GM19452 (cell line): ENCODE data around the gene UBE2A.

ENCODE experiments used
- ATAC-seq: cut with Tn5 transposase; IDR thresholded peaks from one replicate; pipeline ENCODE4 v1.9.1; 2021; ENCODE audit not compliant: unreplicated experiment

Gene UBE2A

GRCh38 chrX:119574394-119575266, at the start of gene UBE2A:
Gene UBE2A (plus strand): TSS chrX:119574563. CDS start chrX:119574712, 149 bp downstream.
- ATAC-seq, result peak; percentile 82

DNA sequence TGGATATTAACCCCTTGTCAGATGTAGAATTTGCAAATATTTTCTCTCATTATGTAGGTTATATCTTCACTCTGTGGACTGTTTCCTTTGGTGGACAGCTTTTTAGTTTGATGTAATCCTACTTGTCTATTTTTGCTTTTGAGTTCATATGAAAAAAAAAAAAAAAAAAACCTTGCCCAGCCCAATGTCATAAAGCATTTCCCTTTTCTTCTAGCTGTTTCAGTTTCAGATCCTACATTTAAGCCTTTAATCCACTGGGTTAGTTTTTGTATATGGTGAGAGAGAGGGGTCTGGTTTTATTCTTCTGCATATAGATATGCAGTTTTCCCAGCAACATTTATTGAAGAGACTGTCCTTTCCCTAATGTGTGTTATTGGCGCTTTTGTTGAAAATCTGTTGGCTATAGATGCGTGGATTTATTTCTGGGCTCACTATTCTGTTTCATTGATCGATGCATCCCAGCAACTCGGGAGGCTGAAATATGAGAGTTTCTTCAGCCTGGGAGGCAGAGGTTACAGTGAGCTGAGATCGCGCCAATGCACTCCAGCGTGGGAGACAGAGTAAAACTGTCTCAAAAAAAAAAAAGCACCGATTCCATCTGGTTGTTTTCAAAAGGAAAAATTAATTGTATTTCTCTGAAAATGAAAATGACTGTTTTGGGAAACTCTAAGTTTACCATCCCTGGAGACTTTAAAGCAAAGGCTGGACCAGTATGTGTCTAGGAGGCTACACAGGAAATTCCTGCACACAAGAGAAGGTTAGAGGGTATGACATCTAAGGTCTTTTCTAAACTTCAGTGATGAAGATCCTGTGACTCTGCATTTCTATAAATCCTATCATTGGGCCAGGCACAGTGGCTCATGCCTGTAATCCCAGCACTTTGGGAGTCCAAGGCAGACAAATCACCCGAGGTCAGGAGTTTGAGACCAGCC, 44.8 kb upstream of the UBE2A start:
- ATAC-seq, result no peak

DNA sequence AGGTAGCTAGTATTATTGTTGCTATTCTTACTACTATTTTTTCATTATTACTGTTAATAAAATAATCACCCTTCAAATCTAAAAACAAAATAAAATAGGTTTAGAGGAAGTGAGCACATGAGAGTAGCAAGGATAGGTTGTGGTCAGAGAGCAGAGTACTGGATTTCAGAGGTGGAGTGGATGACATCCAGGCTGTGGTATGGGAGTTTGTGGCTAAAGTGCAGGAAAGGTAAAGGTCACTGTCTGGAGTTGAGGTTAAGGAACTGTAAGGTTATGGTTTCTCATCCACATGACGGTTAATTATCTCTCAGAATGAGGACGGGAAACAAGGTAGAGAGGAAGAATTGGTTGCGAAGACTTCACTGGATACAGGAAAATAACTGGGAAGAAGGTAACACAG, 36.9 kb upstream of the UBE2A start:
- ATAC-seq, result no peak

GRCh38 chrX:119539872-119540271, 34.5 kb upstream of the UBE2A start:
- ATAC-seq, result no peak

GRCh38 chrX:119541188-119541587, 33.2 kb upstream of the UBE2A start:
- ATAC-seq, result no peak

GRCh38 chrX:119549327-119550016, 24.9 kb upstream of the UBE2A start:
- ATAC-seq, result peak; percentile 64

DNA sequence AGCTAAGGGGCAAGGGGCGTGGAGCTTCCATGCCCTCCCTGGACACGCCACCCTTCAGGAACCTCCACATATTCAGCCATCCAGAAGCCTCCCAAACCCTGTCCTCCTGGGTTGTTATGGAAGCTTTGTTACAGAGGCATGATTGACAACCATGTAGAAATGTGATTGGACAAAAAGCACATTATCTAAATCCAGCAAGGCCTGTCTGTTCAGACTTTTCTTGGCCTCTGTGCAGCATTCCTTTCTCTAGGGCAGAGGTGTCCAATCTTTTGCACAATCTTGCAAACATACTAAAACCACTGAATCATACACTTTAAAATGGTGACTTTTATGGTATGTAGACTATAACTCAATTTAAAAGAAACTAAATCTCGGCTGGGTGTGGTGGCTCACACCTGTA, 21.9 kb upstream of the UBE2A start:
- ATAC-seq, result no peak

DNA sequence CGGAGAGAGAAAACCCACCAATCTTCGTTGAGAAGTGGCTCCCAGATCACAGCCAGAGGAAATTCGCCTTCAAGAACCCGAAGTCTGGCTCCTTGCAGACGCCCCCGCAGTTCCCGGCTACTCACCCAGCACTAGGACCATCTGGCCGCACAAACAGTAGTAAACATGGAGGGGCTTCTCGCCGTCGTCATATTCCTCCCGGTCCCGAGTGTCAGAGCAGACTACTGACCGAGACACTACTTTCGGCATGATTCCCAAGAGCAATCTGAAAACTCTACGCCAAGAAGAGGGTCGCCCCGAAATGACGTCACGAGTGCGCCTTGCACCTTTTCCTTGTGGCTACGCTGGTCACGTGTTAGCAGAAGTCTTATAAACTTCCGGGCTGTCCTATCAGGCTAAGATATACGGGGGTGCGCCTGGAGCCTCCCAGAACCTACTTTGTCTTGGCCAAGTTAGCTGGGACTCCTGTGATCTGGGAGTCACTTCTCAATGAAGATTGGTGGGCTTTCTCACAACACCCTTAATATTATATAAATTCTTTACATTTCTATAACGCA, 9.2 kb upstream of the UBE2A start, which contains the start of gene STEEP1:
Gene STEEP1 (minus strand): TSS at position 303 of the 557 bp plus-strand sequence. CDS start 54 bp downstream, at position 249.
- ATAC-seq, result peak; percentile 96

GRCh38 chrX:119570351-119570835, 4.0 kb upstream of the UBE2A start:
- no peak for ATAC-seq

GRCh38 chrX:119573222-119573621, 1.1 kb upstream of the UBE2A start:
- ATAC-seq, result no peak

DNA sequence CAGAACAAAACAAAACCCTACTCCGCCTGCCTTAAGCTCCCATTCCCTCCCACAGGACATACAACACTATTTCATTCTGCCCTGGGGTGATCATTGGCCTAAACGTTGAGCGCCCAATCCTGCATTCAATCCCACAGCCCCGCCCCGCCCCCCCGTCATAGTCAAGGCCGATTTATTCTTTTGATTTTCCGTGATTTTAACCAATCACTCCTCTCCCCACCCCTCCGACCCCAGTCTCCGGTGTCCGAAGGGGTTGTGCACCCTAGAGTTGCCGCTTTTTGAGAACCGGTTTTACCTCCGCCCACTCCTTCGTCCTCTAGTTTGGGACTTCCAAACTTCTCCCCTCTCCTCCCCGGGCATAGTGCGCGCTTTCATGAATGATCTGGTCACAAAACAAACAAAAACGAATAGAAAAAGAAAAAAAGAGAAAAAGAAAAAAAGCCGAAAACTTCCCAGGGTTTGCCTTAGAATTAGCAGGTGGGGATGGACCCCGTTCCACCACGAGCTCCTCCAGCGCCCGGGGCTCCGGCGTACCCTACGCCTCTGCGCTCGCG, 446 bp upstream of the UBE2A start:
- ATAC-seq, result peak; percentile 83

DNA sequence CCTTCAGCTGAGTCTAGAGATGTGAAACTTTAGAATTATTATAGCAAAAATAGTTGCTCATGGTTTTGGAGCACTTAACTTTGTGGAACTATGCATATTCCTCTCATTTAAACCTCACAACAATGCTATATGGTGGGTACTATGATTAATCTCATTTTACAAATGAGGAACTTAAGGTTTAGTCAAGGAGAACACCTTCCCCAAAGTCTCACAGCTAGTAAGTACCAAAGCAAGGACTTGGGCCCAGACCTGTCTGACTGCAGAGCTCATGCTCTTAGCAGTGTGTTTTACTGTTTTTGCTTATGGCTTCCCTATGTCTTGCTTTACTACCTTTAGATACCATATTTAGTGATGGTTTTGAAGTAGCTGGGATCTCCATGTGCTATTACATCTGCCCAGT, 5.1 kb downstream of the UBE2A start:
- ATAC-seq, result no peak

DNA sequence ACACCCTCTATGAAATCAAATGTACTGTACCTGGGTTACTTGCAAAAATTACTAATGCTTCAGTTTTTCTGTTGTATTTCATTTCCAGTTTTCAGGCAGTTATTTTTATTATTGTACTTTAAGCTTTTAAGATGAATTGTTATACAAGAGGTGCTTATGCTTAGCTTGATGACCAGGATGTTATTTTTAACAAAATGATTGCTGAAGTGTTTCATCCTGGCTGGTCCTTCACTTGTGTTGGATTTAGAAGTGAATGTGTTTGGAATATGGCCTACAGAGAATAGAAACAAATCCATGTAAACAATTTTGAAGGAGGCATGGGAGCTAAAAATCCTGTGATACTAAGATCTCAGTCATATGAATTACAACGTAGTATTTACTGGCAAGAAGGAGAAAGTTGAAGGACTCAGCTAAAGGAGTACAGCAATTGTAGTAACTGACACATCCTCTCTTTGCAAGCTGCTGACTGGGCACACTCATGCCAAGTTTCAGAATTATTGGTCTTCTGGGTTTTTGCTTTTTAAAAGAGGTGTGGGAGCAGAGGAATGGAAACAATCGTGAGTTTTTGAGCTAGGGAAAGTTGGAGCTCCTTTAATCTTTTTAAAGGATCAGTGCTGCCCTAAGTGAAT, 9.2 kb downstream of the UBE2A start:
- no peak for ATAC-seq

DNA sequence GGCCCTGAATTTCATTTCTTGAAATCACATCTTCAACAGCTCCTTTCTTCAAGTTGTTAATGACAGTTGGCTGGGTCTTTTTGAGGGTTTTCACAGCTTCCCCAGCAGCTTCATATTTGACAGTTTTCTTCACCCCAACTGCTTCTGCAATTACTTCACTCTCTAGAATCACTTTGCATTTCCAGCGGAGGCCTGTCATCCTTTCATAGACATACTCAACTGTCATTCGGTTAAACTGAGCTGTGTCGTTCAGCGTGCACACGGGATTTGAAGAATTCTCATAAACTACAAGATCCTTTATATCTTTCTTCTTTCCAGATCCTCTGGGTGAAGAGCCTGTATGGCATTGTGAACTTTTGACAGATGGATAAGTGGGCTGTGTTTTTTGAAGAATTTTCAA, 15.4 kb downstream of the UBE2A start:
- no peak for ATAC-seq

DNA sequence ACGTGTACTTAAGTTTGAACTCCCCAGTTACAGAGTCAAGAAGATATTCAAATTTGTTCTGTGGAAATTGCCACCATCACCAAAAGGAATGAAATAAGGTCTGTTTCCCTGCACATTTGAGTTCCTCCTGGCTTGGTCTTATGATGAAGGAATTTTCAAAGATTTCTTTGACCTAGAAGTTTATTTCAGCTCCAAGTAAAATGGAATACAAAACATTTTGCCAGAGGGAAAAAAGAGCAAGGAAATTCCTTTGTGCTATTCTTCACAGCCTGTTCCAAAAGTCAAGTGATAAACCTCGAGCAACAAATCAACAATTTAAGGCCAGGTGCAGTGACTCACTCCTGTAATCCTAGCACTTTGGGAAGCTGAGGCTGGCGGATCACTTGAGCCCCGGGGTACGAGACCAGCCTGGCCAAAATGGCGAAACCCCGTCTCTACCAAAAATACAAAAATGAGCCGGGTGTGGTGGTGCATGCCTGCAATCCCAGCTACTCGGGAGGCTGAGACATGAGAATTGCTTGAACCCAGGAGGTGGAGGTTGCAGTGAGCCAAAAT, 28.4 kb downstream of the UBE2A start:
- no peak for ATAC-seq

- no peak for ATAC-seq
These were observed 30.6 kb downstream of the UBE2A start for GRCh38 chrX:119604766-119605463.

- peak; percentile 31 for ATAC-seq
These were observed 31.3 kb downstream of the UBE2A start for GRCh38 chrX:119605464-119606279.
